ENCODE measurements around the gene CTDSPL. TPM values are rescaled to one million over a fixed set of nuclear protein-coding genes. Genes with fewer than 3 reads are reported as not detected.

Gene CTDSPL
- total and polyA plus RNA-seq, 10 of the 15 experiments (the other 5 are each of a cell fraction or from before 2014, with no cell fraction given) = 0.05 to 0.51 (median 0.18) TPM; not detected in 6

DNA sequence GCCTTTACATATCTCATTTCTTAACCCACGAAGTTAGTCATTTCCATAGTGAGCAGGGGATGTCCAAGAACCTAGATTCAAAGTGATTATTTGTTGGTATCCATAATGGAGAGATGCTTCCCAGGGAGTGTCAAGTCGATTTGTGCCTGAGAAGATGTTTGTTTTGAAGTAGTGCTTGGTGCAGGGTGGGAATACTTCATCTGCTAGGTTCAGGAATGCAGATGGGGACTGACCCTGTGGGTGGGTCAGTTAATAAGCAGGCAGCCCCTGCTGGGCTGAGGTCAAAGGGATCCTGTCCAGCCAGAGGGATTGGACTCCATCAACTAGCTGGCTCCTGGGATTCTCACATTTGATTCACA is 84.8 kb downstream of the CTDSPL start:
- Histone ChIP-seq H4K20me1 (ENCODE audit: control insufficient read depth, insufficient read depth) (no peaks in the 10 kb centered on the region), H3K36me3 (ENCODE audit: control insufficient read depth in 2 of 2, insufficient read depth in 2 of 2, low read length in 1 of 2) (no peaks in the 10 kb centered on the region), H3K4me3 (no peak overlapping the region), H3K27ac (ENCODE audit: control insufficient read depth, insufficient read depth) (no peak overlapping the region), H2AFZ (ENCODE audit: control insufficient read depth, low read depth, low read length) (no peak overlapping the region), H3K79me2 (ENCODE audit: control insufficient read depth, insufficient read depth, low read length) (no peaks in the 10 kb centered on the region), H3K9me3 (replicated peaks; ENCODE audit: control insufficient read depth, insufficient read depth, low read length) (no peaks in the 10 kb centered on the region), H3K4me2 (ENCODE audit: control insufficient read depth, insufficient read depth) (no peak overlapping the region), H3K4me1 (ENCODE audit: control insufficient read depth, insufficient read depth, low read length) (no peaks in the 10 kb centered on the region), H3K9ac (ENCODE audit: control insufficient read depth, insufficient read depth, low read length) (no peak overlapping the region), H3K27me3 (replicated peaks in 1 of 2; ENCODE audit: control insufficient read depth in 2 of 2, insufficient read depth in 2 of 2, low read length in 1 of 2) (peaks cover 0 to 1% of the 10 kb centered on the region in 2 experiments; a peak in 1 of 4 replicates)
- intact Hi-C loops (cut with micrococcal nuclease; ENCODE audit: unreplicated experiment) = no loop called here
- ChIA-PET CTCF (no interaction called here), POLR2A (no interaction called here), RAD21 (ENCODE audit: unreplicated experiment) (interaction anchor here (1.2 kb wide), 1 partner anchor 20 kb away, joined by 3 read pairs; no protein-coding TSS in a partner anchor), SMC1A (ENCODE audit: uncharacterized antibody, unreplicated experiment) (no interaction called here)
- no peak for DNase-seq (ENCODE audit: low read depth, low spot score)
- TF ChIP-seq CBX5 (IDR thresholded peaks at IDR 0.05; ENCODE audit: low read depth) (no peak), NR2C1 (IDR thresholded peaks at IDR 0.05) (no peak), ASH2L (IDR thresholded peaks at IDR 0.05; ENCODE audit: borderline replicate concordance, low read depth) (no peak), TCF12 (IDR thresholded peaks at IDR 0.05; ENCODE audit: low read depth, low read length) (no peak), ZNF384 (IDR thresholded peaks at IDR 0.05; ENCODE audit: borderline replicate concordance, low read depth, low read length) (no peak), CBX3 (IDR thresholded peaks at IDR 0.05; ENCODE audit: borderline replicate concordance, low read depth) (no peak), TCF3 (IDR thresholded peaks at IDR 0.05; ENCODE audit: borderline replicate concordance, insufficient read depth, low read depth, low read length) (no peak), BHLHE40 (IDR thresholded peaks at IDR 0.05; ENCODE audit: borderline replicate concordance in 1 of 2, low read depth in 2 of 2, low read length in 1 of 2) (no peak), ESRRA (IDR thresholded peaks at IDR 0.05; ENCODE audit: low read length) (no peak), SP1 (IDR thresholded peaks at IDR 0.05; ENCODE audit: low read depth, low read length) (no peak), EP300 (IDR thresholded peaks at IDR 0.05; ENCODE audit: borderline replicate concordance in 1 of 2, control insufficient read depth in 1 of 2, low read depth in 2 of 2, low read length in 2 of 2) (no peak), RUNX3 (IDR thresholded peaks at IDR 0.05; ENCODE audit: low read length) (no peak), MYC (IDR thresholded peaks at IDR 0.05; ENCODE audit: insufficient read depth, insufficient read length, insufficient replicate concordance, low read length, severe bottlenecking) (no peak)
- TF ChIP-seq, protein P1, sequence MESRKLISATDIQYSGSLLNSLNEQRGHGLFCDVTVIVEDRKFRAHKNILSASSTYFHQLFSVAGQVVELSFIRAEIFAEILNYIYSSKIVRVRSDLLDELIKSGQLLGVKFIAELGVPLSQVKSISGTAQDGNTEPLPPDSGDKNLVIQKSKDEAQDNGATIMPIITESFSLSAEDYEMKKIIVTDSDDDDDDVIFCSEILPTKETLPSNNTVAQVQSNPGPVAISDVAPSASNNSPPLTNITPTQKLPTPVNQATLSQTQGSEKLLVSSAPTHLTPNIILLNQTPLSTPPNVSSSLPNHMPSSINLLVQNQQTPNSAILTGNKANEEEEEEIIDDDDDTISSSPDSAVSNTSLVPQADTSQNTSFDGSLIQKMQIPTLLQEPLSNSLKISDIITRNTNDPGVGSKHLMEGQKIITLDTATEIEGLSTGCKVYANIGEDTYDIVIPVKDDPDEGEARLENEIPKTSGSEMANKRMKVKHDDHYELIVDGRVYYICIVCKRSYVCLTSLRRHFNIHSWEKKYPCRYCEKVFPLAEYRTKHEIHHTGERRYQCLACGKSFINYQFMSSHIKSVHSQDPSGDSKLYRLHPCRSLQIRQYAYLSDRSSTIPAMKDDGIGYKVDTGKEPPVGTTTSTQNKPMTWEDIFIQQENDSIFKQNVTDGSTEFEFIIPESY (IDR thresholded peaks at IDR 0.05) = no peak
- TF ChIP-seq, protein P2, sequence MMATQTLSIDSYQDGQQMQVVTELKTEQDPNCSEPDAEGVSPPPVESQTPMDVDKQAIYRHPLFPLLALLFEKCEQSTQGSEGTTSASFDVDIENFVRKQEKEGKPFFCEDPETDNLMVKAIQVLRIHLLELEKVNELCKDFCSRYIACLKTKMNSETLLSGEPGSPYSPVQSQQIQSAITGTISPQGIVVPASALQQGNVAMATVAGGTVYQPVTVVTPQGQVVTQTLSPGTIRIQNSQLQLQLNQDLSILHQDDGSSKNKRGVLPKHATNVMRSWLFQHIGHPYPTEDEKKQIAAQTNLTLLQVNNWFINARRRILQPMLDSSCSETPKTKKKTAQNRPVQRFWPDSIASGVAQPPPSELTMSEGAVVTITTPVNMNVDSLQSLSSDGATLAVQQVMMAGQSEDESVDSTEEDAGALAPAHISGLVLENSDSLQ (IDR thresholded peaks at IDR 0.05) = no peak
- in situ Hi-C loops (cut with MboI) = no loop called here
- WGBS (ENCODE audit: insufficient coverage, insufficient replicate concordance, low lambda C conversion rate, missing lambda C conversion rate) = 0% methylated on average over 2 of the region's 2 CpGs
- ATAC-seq = no peak
- FAIRE-seq = no peak
- BruUV-seq (replicated peaks) = no TSS peak

All from GM12878 (cell line).